Esophagus (tissue), 2 donors: ENCODE data around the gene NKG7. TPM values are rescaled to one million over a fixed set of nuclear protein-coding genes. Genes with fewer than 3 reads are reported as not detected.

Experiments used
- H3K27ac ChIP-seq, 2 donors: one replicate each; pipeline ENCODE4 v1.5.1; 2013; ENCODE audit warnings: low read depth in 2 of 2, mild to moderate bottlenecking in 2 of 2, inconsistent platforms in 1 of 2, low read length in 1 of 2, moderate library complexity in 1 of 2
- H3K27me3 ChIP-seq, 2 donors: one replicate each; pipeline ENCODE4 v1.6.1; 2013; ENCODE audit warnings: low read length in 2 of 2, control low read depth in 1 of 2, mild to moderate bottlenecking in 1 of 2; ENCODE audit not compliant: insufficient read depth in 2 of 2, control insufficient read depth in 1 of 2
- H3K36me3 ChIP-seq, 2 donors: one replicate each; pipeline ENCODE4 v1.6.1; 2013; ENCODE audit warnings: low read length in 1 of 2; ENCODE audit not compliant: control insufficient read depth in 2 of 2, insufficient read depth in 2 of 2
- H3K4me1 ChIP-seq, 2 donors: one replicate each; pipeline ENCODE4 v1.6.1; 2013; ENCODE audit warnings: low read length in 1 of 2; ENCODE audit not compliant: control insufficient read depth in 2 of 2, insufficient read depth in 2 of 2
- H3K4me3 ChIP-seq, 2 donors: one replicate each; pipeline ENCODE4 v1.5.1; 2013; ENCODE audit warnings: low read length in 2 of 2, mild to moderate bottlenecking in 2 of 2, low read depth in 1 of 2, moderate library complexity in 1 of 2
- H3K9me3 ChIP-seq, 2 donors: one replicate each; pipeline ENCODE4 v1.6.1; 2013; ENCODE audit warnings: mild to moderate bottlenecking in 2 of 2, low read depth in 1 of 2, low read length in 1 of 2, moderate library complexity in 1 of 2; ENCODE audit not compliant: control insufficient read depth in 2 of 2, insufficient read depth in 1 of 2
- WGBS, 2 donors: extraction: QIAGEN DNeasy Blood & Tissue Kit; methylation state at CpG; one replicate each; pipeline ENCODE4 v1.1.7; 2013; 5-methylcytosine and 5-hydroxymethylcytosine counted together
- polyA plus RNA-seq, 2 donors: library from polyadenylated mRNA; stranded (reverse); fragments of 200-250 nt; gene quantifications; one replicate each; pipeline ENCODE4 v1.2.3, GENCODE V29; 2013
- donor health status: healthy with polysubstance abuse.
- donor health status: Bipolar disorder and iron deficiency.

Gene NKG7
- polyA plus RNA-seq, 2 donors = 1.0 to 3.2 TPM

GRCh38 chr19:51392701-51393100 is 20.2 kb upstream of the NKG7 start:
- Histone ChIP-seq H3K36me3 (no peaks in the 10 kb centered on the region), H3K27me3 (no peaks in the 10 kb centered on the region), H3K4me3 (no peak overlapping the region), H3K9me3 (no peaks in the 10 kb centered on the region), H3K27ac (no peak overlapping the region), H3K4me1 (peaks cover 2 to 3% of the 10 kb centered on the region in 2 donors)
- 74 to 94% methylated on average over 1 of the region's 1 CpG for WGBS, 2 donors

GRCh38 chr19:51391073-51391611 is 18.7 kb upstream of the NKG7 start:
- WGBS, 2 donors = 67 to 70% methylated on average over 8 of the region's 8 CpGs

GRCh38 chr19:51389143-51389542 is 16.7 kb upstream of the NKG7 start:
- Histone ChIP-seq H3K9me3 (no peaks in the 10 kb centered on the region), H3K27ac (no peak overlapping the region), H3K4me3 (no peak overlapping the region), H3K27me3 (no peaks in the 10 kb centered on the region), H3K4me1 (peaks cover 0 to 2% of the 10 kb centered on the region in 2 donors), H3K36me3 (no peaks in the 10 kb centered on the region)
- 88 to 89% methylated on average over 13 to 14 of the region's 14 CpGs for WGBS, 2 donors

More at GRCh38 chr19:51391073-51391611, 18.7 kb upstream of the NKG7 start:
- H3K27ac ChIP-seq = no peak overlapping the region
- no peaks in the 10 kb centered on the region for H3K27me3 ChIP-seq
- peaks cover 2 to 3% of the 10 kb centered on the region in 2 donors for H3K4me1 ChIP-seq
- no peaks in the 10 kb centered on the region for H3K9me3 ChIP-seq
- no peak overlapping the region for H3K4me3 ChIP-seq
- H3K36me3 ChIP-seq = no peaks in the 10 kb centered on the region

- no peaks in the 10 kb centered on the region for H3K36me3 ChIP-seq
- H3K27me3 ChIP-seq = no peaks in the 10 kb centered on the region
- H3K4me3 ChIP-seq = no peak within 1 kb of the TSS
- no peak within 1 kb of the TSS for H3K27ac ChIP-seq
- H3K4me1 ChIP-seq = peaks cover 0 to 2% of the 10 kb centered on the region in 2 donors
- whole genome bisulfite sequencing, 2 donors = 75 to 80% methylated on average over 15 of the region's 15 CpGs
- H3K9me3 ChIP-seq = no peaks in the 10 kb centered on the region
Observed at GRCh38 chr19:51387924-51388389, 15.5 kb upstream of the NKG7 start, which contains the start of gene LIM2. LIM2 (minus strand) TSS chr19:51387974; CDS start chr19:51387443, 531 bp downstream.

GRCh38 chr19:51386882-51387520 is 14.5 kb upstream of the NKG7 start:
- no peak overlapping the region for H3K27ac ChIP-seq
- H3K27me3 ChIP-seq = no peaks in the 10 kb centered on the region
- no peaks in the 10 kb centered on the region for H3K36me3 ChIP-seq
- no peaks in the 10 kb centered on the region for H3K9me3 ChIP-seq
- H3K4me1 ChIP-seq = peaks cover 0 to 2% of the 10 kb centered on the region in 2 donors
- 82 to 90% methylated on average over 14 of the region's 14 CpGs for WGBS, 2 donors
- no peak overlapping the region for H3K4me3 ChIP-seq

GRCh38 chr19:51382004-51382403 is 9.6 kb upstream of the NKG7 start:
- H3K27me3 ChIP-seq = no peaks in the 10 kb centered on the region
- no peaks in the 10 kb centered on the region for H3K9me3 ChIP-seq
- H3K4me1 ChIP-seq = no peaks in the 10 kb centered on the region
- H3K4me3 ChIP-seq = no peak overlapping the region
- 96 to 98% methylated on average over 4 of the region's 4 CpGs for WGBS, 2 donors
- H3K36me3 ChIP-seq = no peaks in the 10 kb centered on the region
- H3K27ac ChIP-seq = no peak overlapping the region

- Histone ChIP-seq H3K4me3 (no peak overlapping the region), H3K27me3 (no peaks in the 10 kb centered on the region), H3K9me3 (no peaks in the 10 kb centered on the region), H3K27ac (no peak overlapping the region), H3K4me1 (no peaks in the 10 kb centered on the region), H3K36me3 (no peaks in the 10 kb centered on the region)
- WGBS, 2 donors = 91 to 95% methylated on average over 9 of the region's 9 CpGs
Observed at GRCh38 chr19:51380379-51380778, 7.9 kb upstream of the NKG7 start.

GRCh38 chr19:51377422-51377821 is 5.0 kb upstream of the NKG7 start:
- H3K36me3 ChIP-seq = no peaks in the 10 kb centered on the region
- H3K4me1 ChIP-seq = no peaks in the 10 kb centered on the region
- no peak overlapping the region for H3K4me3 ChIP-seq
- H3K27ac ChIP-seq = no peak overlapping the region
- no peaks in the 10 kb centered on the region for H3K27me3 ChIP-seq
- 84 to 85% methylated on average over 2 of the region's 2 CpGs for WGBS, 2 donors
- no peaks in the 10 kb centered on the region for H3K9me3 ChIP-seq

GRCh38 chr19:51375504-51376221 is 3.2 kb upstream of the NKG7 start:
- Histone ChIP-seq H3K4me1 (no peaks in the 10 kb centered on the region), H3K27me3 (no peaks in the 10 kb centered on the region), H3K9me3 (no peaks in the 10 kb centered on the region), H3K4me3 (no peak overlapping the region), H3K27ac (no peak overlapping the region), H3K36me3 (no peaks in the 10 kb centered on the region)
- WGBS, 2 donors = 68 to 74% methylated on average over 10 to 11 of the region's 11 CpGs
